WERI-Rb-1 (cell line): ENCODE results near the gene GNB1.
"Not testable (repeated sequence)": the region's sequence is repeated elsewhere in the genome, so short reads cannot be mapped to it uniquely, and the experiment has no call there.

ENCODE experiments used
- DNase-seq: peaks from one replicate; pipeline ENCODE4 v3.0.0-alpha.2; 2020
- H3K27ac ChIP-seq: fragments of 250-450 bp; sonication (Bioruptor Pico); 2 replicates; pipeline ENCODE4 v1.5.1; 2020; ENCODE audit warnings: mild to moderate bottlenecking, moderate library complexity
- H3K27me3 ChIP-seq: fragments of 250-450 bp; sonication (Bioruptor Pico); 2 replicates; pipeline ENCODE4 v1.5.1; 2021; ENCODE audit warnings: mild to moderate bottlenecking, low read depth, moderate library complexity; ENCODE audit not compliant: insufficient read depth, severe bottlenecking
- H3K36me3 ChIP-seq: fragments of 250-450 bp; sonication (Bioruptor Pico); 2 replicates; pipeline ENCODE4 v1.5.1; 2020; ENCODE audit warnings: mild to moderate bottlenecking, moderate library complexity
- H3K4me3 ChIP-seq: 2 replicates; pipeline ENCODE4 v1.5.1; 2011; ENCODE audit warnings: low read depth, mild to moderate bottlenecking, control low read depth, low read length
- H3K9me3 ChIP-seq: fragments of 250-450 bp; sonication (Bioruptor Pico); 2 replicates; pipeline ENCODE4 v1.5.1; 2021; ENCODE audit warnings: mild to moderate bottlenecking, moderate library complexity; ENCODE audit not compliant: severe bottlenecking
- CTCF ChIP-seq: IDR thresholded peaks from 2 replicates; pipeline ENCODE4 v1.5.1; 2011; ENCODE audit warnings: low read depth, mild to moderate bottlenecking, control low read depth, inconsistent platforms, low read length

Gene GNB1

GRCh38 chr1:1937549-1938275 lies 46.8 kb upstream of the GNB1 start:
- TF ChIP-seq CTCF: no peak
- H3K27me3 ChIP-seq: no peaks in the 10 kb centered on the region

GRCh38 chr1:1937061-1937460 lies 46.2 kb upstream of the GNB1 start:
- Histone ChIP-seq H3K27ac (no peak overlapping the region), H3K27me3 (no peaks in the 10 kb centered on the region), H3K36me3 (no peaks in the 10 kb centered on the region), H3K9me3 (peaks cover 4% of the 10 kb centered on the region), H3K4me3 (no peak overlapping the region)
- no peak for TF ChIP-seq CTCF
- no peak for DNase-seq

More at GRCh38 chr1:1937549-1938275, 46.8 kb upstream of the GNB1 start:
- Histone ChIP-seq H3K36me3 (no peaks in the 10 kb centered on the region), H3K27ac (no peak overlapping the region), H3K9me3 (peaks cover 4% of the 10 kb centered on the region), H3K4me3 (no peak overlapping the region)
- DNase-seq: no peak

- H3K27me3 ChIP-seq, H3K27ac ChIP-seq, H3K9me3 ChIP-seq, H3K4me3 ChIP-seq, DNase-seq, H3K36me3 ChIP-seq: not testable (repeated sequence)
Measured at GRCh38 chr1:1934848-1935247, 44.0 kb upstream of the GNB1 start.

GRCh38 chr1:1929639-1930545 lies 39.0 kb upstream of the GNB1 start:
- Histone ChIP-seq H3K9me3 (peaks cover 4% of the 10 kb centered on the region), H3K36me3 (no peaks in the 10 kb centered on the region), H3K27me3 (no peaks in the 10 kb centered on the region), H3K27ac (no peak overlapping the region), H3K4me3 (no peak overlapping the region)
- DNase-seq: peak; percentile 4
- TF ChIP-seq CTCF: no peak

- DNase-seq: no peak
- Histone ChIP-seq H3K9me3 (peaks cover 4% of the 10 kb centered on the region), H3K27ac (no peak overlapping the region), H3K4me3 (no peak overlapping the region), H3K27me3 (no peaks in the 10 kb centered on the region), H3K36me3 (no peaks in the 10 kb centered on the region)
- no peak for TF ChIP-seq CTCF
Measured at GRCh38 chr1:1929102-1929638, 38.3 kb upstream of the GNB1 start.
